Measurements from ENCODE around the gene SNX5.

Gene SNX5

DNA sequence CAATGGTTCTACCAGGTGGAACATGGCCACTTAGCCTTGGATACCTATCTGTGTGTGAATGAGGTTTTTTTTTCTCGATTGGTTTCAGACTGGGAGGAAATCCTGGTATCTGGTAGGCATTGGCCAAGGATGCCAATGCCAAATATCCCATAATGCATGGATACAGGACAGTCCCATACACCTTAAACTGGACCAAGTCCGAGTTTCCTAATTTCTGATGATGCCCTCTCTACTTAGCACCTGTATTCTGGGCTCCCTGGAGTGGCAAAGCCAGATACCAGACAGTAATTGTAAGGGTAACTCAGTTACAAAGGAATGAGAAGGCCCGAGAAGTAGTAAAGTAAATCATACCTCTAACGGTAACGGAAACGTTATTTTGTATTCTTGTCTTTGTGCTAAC lies 17.9 kb downstream of the SNX5 start:
- Histone ChIP-seq H3K79me1 (ENCODE audit: low read length) (peaks cover 14% of the 10 kb centered on the region), H2BK15ac (replicated peaks; ENCODE audit: low read depth) (no peak overlapping the region), H3K36me3 (ENCODE audit: control insufficient read depth, insufficient read depth, low read length) (peaks cover 39% of the 10 kb centered on the region), H3K23ac (ENCODE audit: low read length) (no peak overlapping the region), H3K9ac (ENCODE audit: low read length) (no peak overlapping the region), H2BK5ac (ENCODE audit: low read length) (no peak overlapping the region), H2AK5ac (ENCODE audit: low read length) (no peak overlapping the region), H3K27me3 (ENCODE audit: insufficient read depth, low read length, poor library complexity) (no peaks in the 10 kb centered on the region), H4K8ac (ENCODE audit: low read depth, low read length) (peak overlapping the region; percentile 28), H3K18ac (ENCODE audit: low read length) (no peak overlapping the region), H3K4me3 (ENCODE audit: low read length) (no peak overlapping the region), H3K4me1 (ENCODE audit: control insufficient read depth, low read depth, low read length) (no peaks in the 10 kb centered on the region), H3K4me2 (ENCODE audit: low read length) (no peak overlapping the region), H3K56ac (ENCODE audit: low read length) (no peak overlapping the region), H2BK120ac (ENCODE audit: low read depth, low read length) (no peak overlapping the region), H3K4ac (ENCODE audit: low read depth, low read length) (no peak overlapping the region), H3K79me2 (ENCODE audit: control insufficient read depth, insufficient read depth, low read length) (peaks cover 65% of the 10 kb centered on the region), H3K27ac (ENCODE audit: low read depth, low read length) (no peak overlapping the region), H4K5ac (ENCODE audit: low read length) (no peak overlapping the region)
- WGBS (ENCODE audit: extremely low coverage, insufficient coverage, low lambda C conversion rate) = no CpG with 5 or more reads among the region's 6 CpGs
- DNase-seq = no peak

- no peak overlapping the region for H3K27ac ChIP-seq (ENCODE audit: low read depth, low read length)
- H3K18ac ChIP-seq (ENCODE audit: low read length) = no peak overlapping the region
- H2BK5ac ChIP-seq (ENCODE audit: low read length) = no peak overlapping the region
- no CpG with 5 or more reads among the region's 4 CpGs for WGBS (ENCODE audit: extremely low coverage, insufficient coverage, low lambda C conversion rate)
- DNase-seq = no peak
- no peaks in the 10 kb centered on the region for H3K27me3 ChIP-seq (ENCODE audit: insufficient read depth, low read length, poor library complexity)
- no peaks in the 10 kb centered on the region for H3K4me1 ChIP-seq (ENCODE audit: control insufficient read depth, low read depth, low read length)
- no peak overlapping the region for H3K56ac ChIP-seq (ENCODE audit: low read length)
- H3K4ac ChIP-seq (ENCODE audit: low read depth, low read length) = no peak overlapping the region
- no peak overlapping the region for H3K4me3 ChIP-seq (ENCODE audit: low read length)
- H2BK120ac ChIP-seq (ENCODE audit: low read depth, low read length) = no peak overlapping the region
- no peak overlapping the region for H3K4me2 ChIP-seq (ENCODE audit: low read length)
- H2BK15ac ChIP-seq (replicated peaks; ENCODE audit: low read depth) = no peak overlapping the region
- no peak overlapping the region for H3K9ac ChIP-seq (ENCODE audit: low read length)
- H4K8ac ChIP-seq (ENCODE audit: low read depth, low read length) = no peak overlapping the region
- H3K79me2 ChIP-seq (ENCODE audit: control insufficient read depth, insufficient read depth, low read length) = peaks cover 60% of the 10 kb centered on the region
- no peak overlapping the region for H3K23ac ChIP-seq (ENCODE audit: low read length)
- no peak overlapping the region for H4K5ac ChIP-seq (ENCODE audit: low read length)
- H2AK5ac ChIP-seq (ENCODE audit: low read length) = no peak overlapping the region
- H3K36me3 ChIP-seq (ENCODE audit: control insufficient read depth, insufficient read depth, low read length) = peaks cover 41% of the 10 kb centered on the region
- peaks cover 14% of the 10 kb centered on the region for H3K79me1 ChIP-seq (ENCODE audit: low read length)
Measured at GRCh38 chr20:17949899-17950298, 18.7 kb downstream of the SNX5 start.

GRCh38 chr20:17948442-17948841 lies 20.2 kb downstream of the SNX5 start:
- H3K79me2 ChIP-seq (ENCODE audit: control insufficient read depth, insufficient read depth, low read length) = peaks cover 48% of the 10 kb centered on the region
- no CpG with 5 or more reads among the region's 2 CpGs for WGBS (ENCODE audit: extremely low coverage, insufficient coverage, low lambda C conversion rate)
- no peak overlapping the region for H3K4ac ChIP-seq (ENCODE audit: low read depth, low read length)
- H3K27me3 ChIP-seq (ENCODE audit: insufficient read depth, low read length, poor library complexity) = no peaks in the 10 kb centered on the region
- H3K4me2 ChIP-seq (ENCODE audit: low read length) = no peak overlapping the region
- H3K4me3 ChIP-seq (ENCODE audit: low read length) = no peak overlapping the region
- no peak overlapping the region for H3K56ac ChIP-seq (ENCODE audit: low read length)
- H2AK5ac ChIP-seq (ENCODE audit: low read length) = no peak overlapping the region
- H4K5ac ChIP-seq (ENCODE audit: low read length) = no peak overlapping the region
- no peak overlapping the region for H2BK120ac ChIP-seq (ENCODE audit: low read depth, low read length)
- H3K23ac ChIP-seq (ENCODE audit: low read length) = no peak overlapping the region
- H2BK15ac ChIP-seq (replicated peaks; ENCODE audit: low read depth) = no peak overlapping the region
- no peak overlapping the region for H3K9ac ChIP-seq (ENCODE audit: low read length)
- H3K79me1 ChIP-seq (ENCODE audit: low read length) = peaks cover 15% of the 10 kb centered on the region
- no peaks in the 10 kb centered on the region for H3K4me1 ChIP-seq (ENCODE audit: control insufficient read depth, low read depth, low read length)
- no peak overlapping the region for H4K8ac ChIP-seq (ENCODE audit: low read depth, low read length)
- H2BK5ac ChIP-seq (ENCODE audit: low read length) = no peak overlapping the region
- no peak overlapping the region for H3K18ac ChIP-seq (ENCODE audit: low read length)
- H3K27ac ChIP-seq (ENCODE audit: low read depth, low read length) = no peak overlapping the region
- peaks cover 38% of the 10 kb centered on the region for H3K36me3 ChIP-seq (ENCODE audit: control insufficient read depth, insufficient read depth, low read length)
- DNase-seq = no peak

- H2BK120ac ChIP-seq (ENCODE audit: low read depth, low read length) = no peak overlapping the region
- no peak overlapping the region for H3K4me2 ChIP-seq (ENCODE audit: low read length)
- H3K36me3 ChIP-seq (ENCODE audit: control insufficient read depth, insufficient read depth, low read length) = peaks cover 38% of the 10 kb centered on the region
- H2BK5ac ChIP-seq (ENCODE audit: low read length) = no peak overlapping the region
- H3K23ac ChIP-seq (ENCODE audit: low read length) = no peak overlapping the region
- H3K4me3 ChIP-seq (ENCODE audit: low read length) = no peak overlapping the region
- H3K79me2 ChIP-seq (ENCODE audit: control insufficient read depth, insufficient read depth, low read length) = peaks cover 38% of the 10 kb centered on the region
- no peaks in the 10 kb centered on the region for H3K27me3 ChIP-seq (ENCODE audit: insufficient read depth, low read length, poor library complexity)
- no peak overlapping the region for H3K18ac ChIP-seq (ENCODE audit: low read length)
- H2BK15ac ChIP-seq (replicated peaks; ENCODE audit: low read depth) = no peak overlapping the region
- no CpG with 5 or more reads among the region's 5 CpGs for WGBS (ENCODE audit: extremely low coverage, insufficient coverage, low lambda C conversion rate)
- no peak overlapping the region for H2AK5ac ChIP-seq (ENCODE audit: low read length)
- H3K79me1 ChIP-seq (ENCODE audit: low read length) = peaks cover 16% of the 10 kb centered on the region
- no peak overlapping the region for H3K4ac ChIP-seq (ENCODE audit: low read depth, low read length)
- no peak overlapping the region for H3K27ac ChIP-seq (ENCODE audit: low read depth, low read length)
- no peak overlapping the region for H4K5ac ChIP-seq (ENCODE audit: low read length)
- no peak for DNase-seq
- no peak overlapping the region for H3K56ac ChIP-seq (ENCODE audit: low read length)
- H3K4me1 ChIP-seq (ENCODE audit: control insufficient read depth, low read depth, low read length) = no peaks in the 10 kb centered on the region
- no peak overlapping the region for H3K9ac ChIP-seq (ENCODE audit: low read length)
- no peak overlapping the region for H4K8ac ChIP-seq (ENCODE audit: low read depth, low read length)
Measured at GRCh38 chr20:17947474-17947815, 21.1 kb downstream of the SNX5 start.

DNA sequence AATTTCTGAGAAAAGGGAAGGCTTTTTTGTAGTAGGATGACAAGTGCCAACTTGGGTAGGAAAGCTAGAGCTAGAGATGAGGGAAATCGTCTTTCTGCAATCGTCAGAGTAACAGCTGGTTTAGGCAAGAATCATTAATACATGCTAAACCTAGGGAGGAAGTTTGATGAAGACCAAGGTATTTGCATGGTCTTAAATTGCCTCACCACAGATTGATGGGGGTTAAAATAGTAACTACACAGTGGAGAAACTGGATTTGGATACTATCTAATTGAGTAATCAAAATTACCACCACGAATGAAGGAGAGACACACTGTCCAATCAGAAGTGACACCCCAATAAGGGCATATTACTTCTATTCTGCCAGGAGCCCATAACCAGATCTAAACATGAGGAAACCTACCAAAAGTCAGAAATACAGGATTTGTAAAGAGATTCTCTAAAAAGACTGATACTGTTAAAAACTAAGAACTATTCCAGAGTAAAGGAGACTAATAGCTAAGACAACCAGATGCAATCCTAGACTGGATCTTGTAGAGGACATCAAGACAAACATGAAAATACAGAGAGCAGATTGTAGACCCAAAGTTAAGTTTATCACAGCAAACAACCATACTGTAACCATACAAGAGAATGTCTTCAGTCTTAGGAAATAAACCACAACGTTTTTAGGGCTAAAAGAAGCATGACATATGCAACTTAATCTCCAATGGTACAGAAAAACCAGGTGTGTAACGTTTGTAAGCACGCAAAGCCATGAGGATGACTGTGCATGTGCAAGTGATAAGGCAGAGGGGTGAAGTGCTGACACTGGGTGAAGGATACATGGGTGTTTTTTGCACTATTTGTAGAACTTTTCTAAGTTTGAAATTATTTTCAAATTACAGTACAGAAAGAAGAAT lies 21.8 kb downstream of the SNX5 start:
- no peak for DNase-seq
- H3K4me3 ChIP-seq (ENCODE audit: low read length) = no peak overlapping the region
- no peak overlapping the region for H3K56ac ChIP-seq (ENCODE audit: low read length)
- no peak overlapping the region for H3K9ac ChIP-seq (ENCODE audit: low read length)
- H3K23ac ChIP-seq (ENCODE audit: low read length) = no peak overlapping the region
- H3K36me3 ChIP-seq (ENCODE audit: control insufficient read depth, insufficient read depth, low read length) = peaks cover 41% of the 10 kb centered on the region
- no peak overlapping the region for H2BK15ac ChIP-seq (replicated peaks; ENCODE audit: low read depth)
- H3K4me2 ChIP-seq (ENCODE audit: low read length) = no peak overlapping the region
- H4K8ac ChIP-seq (ENCODE audit: low read depth, low read length) = no peak overlapping the region
- no peak overlapping the region for H3K4ac ChIP-seq (ENCODE audit: low read depth, low read length)
- H3K18ac ChIP-seq (ENCODE audit: low read length) = no peak overlapping the region
- H4K5ac ChIP-seq (ENCODE audit: low read length) = no peak overlapping the region
- H2BK5ac ChIP-seq (ENCODE audit: low read length) = no peak overlapping the region
- peaks cover 18% of the 10 kb centered on the region for H3K79me1 ChIP-seq (ENCODE audit: low read length)
- WGBS (ENCODE audit: extremely low coverage, insufficient coverage, low lambda C conversion rate) = no CpG with 5 or more reads among the region's 6 CpGs
- H3K27ac ChIP-seq (ENCODE audit: low read depth, low read length) = no peak overlapping the region
- H3K79me2 ChIP-seq (ENCODE audit: control insufficient read depth, insufficient read depth, low read length) = peaks cover 37% of the 10 kb centered on the region
- H3K27me3 ChIP-seq (ENCODE audit: insufficient read depth, low read length, poor library complexity) = no peaks in the 10 kb centered on the region
- no peak overlapping the region for H2AK5ac ChIP-seq (ENCODE audit: low read length)
- H2BK120ac ChIP-seq (ENCODE audit: low read depth, low read length) = no peak overlapping the region
- no peaks in the 10 kb centered on the region for H3K4me1 ChIP-seq (ENCODE audit: control insufficient read depth, low read depth, low read length)

- H3K4me2 ChIP-seq (ENCODE audit: low read length) = no peak overlapping the region
- H3K27me3 ChIP-seq (ENCODE audit: insufficient read depth, low read length, poor library complexity) = no peaks in the 10 kb centered on the region
- H3K4me1 ChIP-seq (ENCODE audit: control insufficient read depth, low read depth, low read length) = no peaks in the 10 kb centered on the region
- no peak overlapping the region for H3K27ac ChIP-seq (ENCODE audit: low read depth, low read length)
- H3K18ac ChIP-seq (ENCODE audit: low read length) = no peak overlapping the region
- H3K79me1 ChIP-seq (ENCODE audit: low read length) = peaks cover 17% of the 10 kb centered on the region
- no peak overlapping the region for H2BK120ac ChIP-seq (ENCODE audit: low read depth, low read length)
- H2BK5ac ChIP-seq (ENCODE audit: low read length) = no peak overlapping the region
- H3K9ac ChIP-seq (ENCODE audit: low read length) = no peak overlapping the region
- no peak overlapping the region for H4K5ac ChIP-seq (ENCODE audit: low read length)
- no CpG with 5 or more reads among the region's 5 CpGs for WGBS (ENCODE audit: extremely low coverage, insufficient coverage, low lambda C conversion rate)
- H3K4me3 ChIP-seq (ENCODE audit: low read length) = no peak overlapping the region
- no peak overlapping the region for H3K4ac ChIP-seq (ENCODE audit: low read depth, low read length)
- H4K8ac ChIP-seq (ENCODE audit: low read depth, low read length) = no peak overlapping the region
- no peak overlapping the region for H3K56ac ChIP-seq (ENCODE audit: low read length)
- H3K23ac ChIP-seq (ENCODE audit: low read length) = no peak overlapping the region
- H3K36me3 ChIP-seq (ENCODE audit: control insufficient read depth, insufficient read depth, low read length) = peaks cover 40% of the 10 kb centered on the region
- no peak for DNase-seq
- no peak overlapping the region for H2BK15ac ChIP-seq (replicated peaks; ENCODE audit: low read depth)
- no peak overlapping the region for H2AK5ac ChIP-seq (ENCODE audit: low read length)
- peaks cover 33% of the 10 kb centered on the region for H3K79me2 ChIP-seq (ENCODE audit: control insufficient read depth, insufficient read depth, low read length)
Measured at GRCh38 chr20:17946040-17946439, 22.6 kb downstream of the SNX5 start.

Data from mesendoderm (in vitro differentiated cells).